ENCODE data around the gene OR2AE1. TPM values are rescaled to one million over a fixed set of nuclear protein-coding genes. Genes with fewer than 3 reads are reported as not detected.

OR2AE1 gene
- total RNA-seq, 1 donor, result 0.72 TPM

DNA sequence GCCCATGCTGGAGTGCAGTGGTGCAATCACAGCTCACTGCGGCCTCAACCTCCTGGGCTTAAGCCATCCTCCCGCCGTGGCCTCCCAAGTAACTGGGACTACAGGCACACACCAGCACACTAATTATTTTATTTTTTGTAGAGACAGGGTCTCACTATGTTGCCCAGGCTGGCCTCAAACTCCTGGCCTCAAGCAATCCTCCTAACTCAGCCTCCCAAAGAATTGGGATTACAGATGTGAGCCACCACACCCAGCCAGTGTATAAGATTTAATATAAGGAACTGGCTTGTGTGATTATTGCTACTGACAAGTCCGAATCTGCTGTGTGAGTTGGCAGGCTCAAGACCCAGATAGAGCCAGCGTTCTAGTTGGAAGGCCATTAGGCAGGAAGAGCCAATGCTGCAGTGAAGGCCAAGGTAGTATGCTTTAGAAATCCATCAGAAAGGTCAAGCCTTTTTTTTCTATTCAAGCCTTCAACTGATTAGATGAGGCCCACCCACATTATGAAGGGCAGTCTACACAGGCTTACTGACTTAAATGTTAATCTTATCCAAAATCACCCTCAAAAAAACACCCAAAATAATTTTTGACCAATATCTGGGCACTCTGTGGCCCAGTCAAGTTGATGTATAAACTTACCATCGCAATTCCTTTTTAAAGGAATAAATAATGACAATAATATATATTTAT lies 23.1 kb upstream of the OR2AE1 start:
- H2AFZ ChIP-seq (ENCODE audit: low read length), result no peak overlapping the region
- peaks cover 6% of the 10 kb centered on the region for H4K20me1 ChIP-seq (ENCODE audit: insufficient read depth, low read length)
- H3K9me3 ChIP-seq (ENCODE audit: low read depth, low read length), result no peaks in the 10 kb centered on the region
- H3K27me3 ChIP-seq (ENCODE audit: insufficient read depth, low read length), result no peaks in the 10 kb centered on the region
- H3K27ac ChIP-seq (ENCODE audit: low read depth, low read length), result no peak overlapping the region
- H3K4me1 ChIP-seq (ENCODE audit: insufficient read depth, low read length), result no peaks in the 10 kb centered on the region
- DNase-seq (ENCODE audit: insufficient read length, low spot score, missing footprints), result no peak
- TF ChIP-seq, protein P1, sequence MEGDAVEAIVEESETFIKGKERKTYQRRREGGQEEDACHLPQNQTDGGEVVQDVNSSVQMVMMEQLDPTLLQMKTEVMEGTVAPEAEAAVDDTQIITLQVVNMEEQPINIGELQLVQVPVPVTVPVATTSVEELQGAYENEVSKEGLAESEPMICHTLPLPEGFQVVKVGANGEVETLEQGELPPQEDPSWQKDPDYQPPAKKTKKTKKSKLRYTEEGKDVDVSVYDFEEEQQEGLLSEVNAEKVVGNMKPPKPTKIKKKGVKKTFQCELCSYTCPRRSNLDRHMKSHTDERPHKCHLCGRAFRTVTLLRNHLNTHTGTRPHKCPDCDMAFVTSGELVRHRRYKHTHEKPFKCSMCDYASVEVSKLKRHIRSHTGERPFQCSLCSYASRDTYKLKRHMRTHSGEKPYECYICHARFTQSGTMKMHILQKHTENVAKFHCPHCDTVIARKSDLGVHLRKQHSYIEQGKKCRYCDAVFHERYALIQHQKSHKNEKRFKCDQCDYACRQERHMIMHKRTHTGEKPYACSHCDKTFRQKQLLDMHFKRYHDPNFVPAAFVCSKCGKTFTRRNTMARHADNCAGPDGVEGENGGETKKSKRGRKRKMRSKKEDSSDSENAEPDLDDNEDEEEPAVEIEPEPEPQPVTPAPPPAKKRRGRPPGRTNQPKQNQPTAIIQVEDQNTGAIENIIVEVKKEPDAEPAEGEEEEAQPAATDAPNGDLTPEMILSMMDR (IDR thresholded peaks at IDR 0.05; ENCODE audit: extremely low read depth, low read depth, low read length), result no peak
- no peak overlapping the region for H3K4me3 ChIP-seq (ENCODE audit: insufficient read depth, low read length)
- no peaks in the 10 kb centered on the region for H3K79me2 ChIP-seq (ENCODE audit: insufficient read depth, low read length)
- H3K36me3 ChIP-seq (ENCODE audit: insufficient read depth, low read length), result peaks cover 46% of the 10 kb centered on the region
- H3K4me2 ChIP-seq (ENCODE audit: insufficient read depth, low read length), result no peak overlapping the region

DNA sequence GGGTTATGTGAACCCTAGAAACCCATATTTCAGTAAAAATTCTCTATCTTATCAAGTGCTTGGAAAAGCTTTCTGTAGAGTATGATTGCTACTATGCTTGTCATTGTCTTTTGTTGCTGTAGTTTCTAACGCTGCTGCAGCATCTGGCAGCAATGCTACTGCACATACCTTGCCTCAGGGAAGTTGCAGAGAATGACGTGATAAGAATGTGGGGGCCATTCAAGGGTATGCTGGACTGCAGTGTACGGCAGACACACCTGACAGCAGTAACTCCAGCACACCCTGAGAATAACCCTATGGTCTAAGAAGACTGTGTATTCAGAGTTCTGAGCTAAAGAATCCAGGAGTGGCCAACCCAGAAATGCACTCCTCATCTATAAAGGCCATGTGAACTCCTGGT lies 22.0 kb upstream of the OR2AE1 start:
- TF ChIP-seq, protein P1 (IDR thresholded peaks at IDR 0.05; ENCODE audit: extremely low read depth, low read depth, low read length), result no peak
- Histone ChIP-seq H3K79me2 (ENCODE audit: insufficient read depth, low read length) (no peaks in the 10 kb centered on the region), H3K9me3 (ENCODE audit: low read depth, low read length) (no peaks in the 10 kb centered on the region), H2AFZ (ENCODE audit: low read length) (no peak overlapping the region), H4K20me1 (ENCODE audit: insufficient read depth, low read length) (peaks cover 3% of the 10 kb centered on the region), H3K27me3 (ENCODE audit: insufficient read depth, low read length) (no peaks in the 10 kb centered on the region), H3K27ac (ENCODE audit: low read depth, low read length) (no peak overlapping the region), H3K36me3 (ENCODE audit: insufficient read depth, low read length) (peaks cover 39% of the 10 kb centered on the region), H3K4me3 (ENCODE audit: insufficient read depth, low read length) (no peak overlapping the region), H3K4me2 (ENCODE audit: insufficient read depth, low read length) (no peak overlapping the region), H3K4me1 (ENCODE audit: insufficient read depth, low read length) (no peaks in the 10 kb centered on the region)
- no peak for DNase-seq (ENCODE audit: insufficient read length, low spot score, missing footprints)

DNA sequence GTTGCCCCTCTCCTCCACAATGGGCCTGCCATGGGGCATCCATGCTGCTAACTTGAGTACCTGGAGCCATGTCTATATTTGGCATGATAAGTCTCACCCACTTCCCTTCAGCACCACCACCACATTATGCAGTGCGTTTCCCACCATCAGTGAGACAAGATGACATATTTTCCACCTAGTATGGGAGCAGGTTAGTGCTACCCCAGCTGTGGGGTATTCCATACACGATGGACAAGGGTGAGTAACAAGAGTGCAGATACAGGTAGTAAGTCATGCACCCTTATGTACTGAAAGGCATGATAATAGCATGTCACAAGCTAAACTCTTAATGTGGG lies 21.2 kb upstream of the OR2AE1 start:
- TF ChIP-seq, protein P1 (IDR thresholded peaks at IDR 0.05; ENCODE audit: extremely low read depth, low read depth, low read length), result no peak
- no peaks in the 10 kb centered on the region for H3K4me1 ChIP-seq (ENCODE audit: insufficient read depth, low read length)
- no peak overlapping the region for H3K4me2 ChIP-seq (ENCODE audit: insufficient read depth, low read length)

DNA sequence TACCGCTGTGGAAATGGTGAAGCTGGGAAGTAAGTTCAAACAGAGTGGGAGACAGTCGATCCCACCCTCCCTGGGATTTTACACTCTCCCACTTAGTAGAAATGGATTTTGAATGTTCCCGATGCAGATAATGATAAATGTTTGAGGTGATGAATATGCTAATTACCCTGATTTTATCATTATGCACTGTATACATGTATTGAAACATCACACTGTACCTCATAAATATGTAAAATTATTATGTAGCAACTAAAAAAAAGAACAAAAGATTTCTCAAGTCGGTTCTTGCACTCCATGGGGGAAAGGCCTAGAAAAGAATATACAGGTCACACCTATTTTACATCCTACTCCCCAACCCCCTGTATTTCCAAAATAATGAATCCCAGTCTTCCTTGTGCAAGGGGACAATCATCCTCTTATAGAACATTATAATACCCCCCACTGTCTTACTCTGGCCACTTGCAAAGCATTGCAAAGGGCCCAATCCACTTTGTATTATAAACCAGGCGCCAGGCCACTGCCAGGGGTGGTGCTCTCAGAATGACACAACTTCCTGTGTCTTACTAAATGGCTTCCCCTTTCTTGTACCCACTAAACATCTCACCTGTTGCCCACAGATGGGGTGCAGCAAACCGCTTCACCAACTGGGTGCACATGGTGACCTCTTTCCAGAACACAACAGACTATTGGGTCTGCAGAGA lies 20.6 kb upstream of the OR2AE1 start:
- H3K4me3 ChIP-seq (ENCODE audit: insufficient read depth, low read length), result no peak overlapping the region
- TF ChIP-seq, protein P1 (IDR thresholded peaks at IDR 0.05; ENCODE audit: extremely low read depth, low read depth, low read length), result no peak

More for the DNA sequence above, 21.2 kb upstream of the OR2AE1 start:
- H3K27me3 ChIP-seq (ENCODE audit: insufficient read depth, low read length), result no peaks in the 10 kb centered on the region
- H3K27ac ChIP-seq (ENCODE audit: low read depth, low read length), result no peak overlapping the region
- H4K20me1 ChIP-seq (ENCODE audit: insufficient read depth, low read length), result no peaks in the 10 kb centered on the region
- no peaks in the 10 kb centered on the region for H3K9me3 ChIP-seq (ENCODE audit: low read depth, low read length)
- H3K4me3 ChIP-seq (ENCODE audit: insufficient read depth, low read length), result no peak overlapping the region
- no peak overlapping the region for H2AFZ ChIP-seq (ENCODE audit: low read length)
- no peaks in the 10 kb centered on the region for H3K79me2 ChIP-seq (ENCODE audit: insufficient read depth, low read length)
- DNase-seq (ENCODE audit: insufficient read length, low spot score, missing footprints), result no peak
- peaks cover 31% of the 10 kb centered on the region for H3K36me3 ChIP-seq (ENCODE audit: insufficient read depth, low read length)

More for the DNA sequence above, 20.6 kb upstream of the OR2AE1 start:
- no peaks in the 10 kb centered on the region for H3K27me3 ChIP-seq (ENCODE audit: insufficient read depth, low read length)
- H2AFZ ChIP-seq (ENCODE audit: low read length), result no peak overlapping the region
- no peaks in the 10 kb centered on the region for H3K79me2 ChIP-seq (ENCODE audit: insufficient read depth, low read length)
- no peaks in the 10 kb centered on the region for H3K9me3 ChIP-seq (ENCODE audit: low read depth, low read length)
- H3K27ac ChIP-seq (ENCODE audit: low read depth, low read length), result no peak overlapping the region
- peaks cover 26% of the 10 kb centered on the region for H3K36me3 ChIP-seq (ENCODE audit: insufficient read depth, low read length)
- no peaks in the 10 kb centered on the region for H3K4me1 ChIP-seq (ENCODE audit: insufficient read depth, low read length)
- H3K4me2 ChIP-seq (ENCODE audit: insufficient read depth, low read length), result no peak overlapping the region
- no peak for DNase-seq (ENCODE audit: insufficient read length, low spot score, missing footprints)
- no peaks in the 10 kb centered on the region for H4K20me1 ChIP-seq (ENCODE audit: insufficient read depth, low read length)
